SKM-1 treated with dmso at 0.1 percent for 144 hours (cell line): Measurements from ENCODE around the gene ANGEL1.

Experiments
- DNase-seq: peaks from one replicate; lab custom pipeline; 2025; ENCODE audit not compliant: unreplicated experiment; lab: John Stamatoyannopoulos, UW

Gene ANGEL1

GRCh38 chr14:76812422-76813383 lies at the start of gene ANGEL1:
ANGEL1 (minus strand) TSS chr14:76812882; CDS start chr14:76812827, 55 bp downstream.
- DNase-seq: peak; percentile 52

- DNase-seq: no peak
These were observed 49.0 kb upstream of the ANGEL1 start for GRCh38 chr14:76861574-76862255.

GRCh38 chr14:76856769-76857168 lies 44.1 kb upstream of the ANGEL1 start:
- DNase-seq: no peak

DNA sequence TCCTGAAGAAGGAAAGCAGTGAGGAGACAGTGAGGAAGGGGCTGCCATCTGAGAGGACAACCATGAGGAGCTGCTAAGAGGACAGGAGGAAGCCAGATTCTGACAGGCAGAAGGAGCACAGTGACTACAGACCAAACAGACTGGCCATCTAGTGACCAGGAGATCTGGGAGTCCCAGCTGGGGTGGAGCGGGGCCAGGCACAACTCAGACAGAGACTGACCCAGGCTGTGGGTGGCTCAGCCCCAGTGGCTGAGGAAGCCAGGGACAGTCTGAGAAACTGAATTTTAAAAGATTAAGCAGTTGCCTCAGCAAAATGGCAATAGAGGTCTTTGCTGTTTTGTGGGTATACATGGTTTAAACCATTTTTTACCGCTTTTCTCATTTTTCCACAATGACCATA lies 42.4 kb upstream of the ANGEL1 start:
- no peak for DNase-seq

DNA sequence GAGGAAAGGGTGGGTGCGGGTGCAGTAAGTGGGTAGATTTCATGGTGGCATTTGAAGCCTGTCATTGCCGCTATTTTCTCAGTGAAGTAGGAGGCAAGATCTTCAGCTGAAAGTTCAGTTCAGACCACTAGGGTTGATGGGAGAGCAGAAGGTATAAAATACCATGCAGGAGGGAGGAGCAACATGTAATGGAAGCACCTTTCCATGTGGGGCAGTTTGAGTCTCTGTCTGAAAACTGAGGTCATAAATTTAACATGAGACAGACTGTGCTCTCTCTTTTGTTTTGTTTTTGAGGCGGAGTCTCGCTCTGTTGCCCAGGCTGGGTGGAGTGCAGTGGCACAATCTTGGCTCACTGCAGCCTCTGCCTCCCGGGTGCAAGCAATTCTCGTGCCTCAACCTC lies 36.2 kb upstream of the ANGEL1 start:
- no peak for DNase-seq

DNA sequence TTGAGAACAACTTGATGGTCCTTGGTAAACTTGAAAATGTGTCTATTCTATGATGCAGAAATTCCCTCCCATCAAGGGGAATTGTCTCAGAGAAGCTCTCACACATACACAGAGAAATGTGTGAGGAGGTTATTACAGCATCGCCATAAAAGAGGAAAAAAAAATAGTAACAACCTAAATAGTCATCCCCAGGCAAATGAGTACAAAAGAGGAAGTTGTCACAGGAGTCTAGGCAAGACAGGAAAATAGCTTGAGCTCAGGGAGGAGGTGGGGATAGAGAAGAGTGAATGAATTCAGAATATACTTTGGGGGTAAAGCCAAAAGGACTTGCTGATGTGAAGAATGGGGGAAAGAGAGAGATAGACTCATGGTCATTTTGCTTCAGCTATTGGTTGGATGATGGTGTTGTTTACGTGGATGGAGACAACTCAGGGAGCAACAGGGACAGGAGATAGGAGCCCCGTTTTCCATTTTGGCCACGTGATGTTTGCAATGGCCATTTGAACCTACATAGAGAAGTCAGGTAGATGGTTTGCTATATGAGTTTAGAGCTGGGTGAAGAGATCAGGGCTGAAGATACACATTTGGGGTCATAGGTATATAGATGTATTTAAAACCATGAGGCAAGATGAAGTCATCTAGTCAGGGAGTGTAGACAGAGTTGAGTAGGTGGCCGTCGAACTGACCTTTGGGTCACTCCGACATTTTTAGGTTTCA lies 33.8 kb upstream of the ANGEL1 start:
- DNase-seq: peak; percentile 54

DNA sequence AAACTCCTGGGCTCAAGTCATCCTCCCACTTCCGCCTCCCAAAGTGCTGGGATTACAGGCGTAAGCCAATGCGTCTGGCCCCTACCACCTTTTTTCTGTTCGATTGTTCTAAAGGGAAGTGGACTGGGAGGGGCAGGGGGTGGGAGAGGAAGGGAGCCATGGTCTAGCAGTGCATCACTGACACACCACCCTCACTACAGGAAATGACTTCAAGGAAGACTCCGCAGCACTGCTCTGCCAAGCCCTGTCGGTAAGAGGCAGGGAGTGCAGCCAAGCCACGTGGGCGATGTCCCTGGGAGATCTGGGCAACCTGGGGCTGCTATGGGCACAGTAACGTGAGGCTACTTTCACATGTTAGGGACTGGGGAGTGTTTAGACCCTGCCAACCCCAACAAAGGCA lies 31.5 kb upstream of the ANGEL1 start:
- no peak for DNase-seq

- DNase-seq: no peak
These were observed 29.7 kb upstream of the ANGEL1 start for GRCh38 chr14:76842414-76842813.

DNA sequence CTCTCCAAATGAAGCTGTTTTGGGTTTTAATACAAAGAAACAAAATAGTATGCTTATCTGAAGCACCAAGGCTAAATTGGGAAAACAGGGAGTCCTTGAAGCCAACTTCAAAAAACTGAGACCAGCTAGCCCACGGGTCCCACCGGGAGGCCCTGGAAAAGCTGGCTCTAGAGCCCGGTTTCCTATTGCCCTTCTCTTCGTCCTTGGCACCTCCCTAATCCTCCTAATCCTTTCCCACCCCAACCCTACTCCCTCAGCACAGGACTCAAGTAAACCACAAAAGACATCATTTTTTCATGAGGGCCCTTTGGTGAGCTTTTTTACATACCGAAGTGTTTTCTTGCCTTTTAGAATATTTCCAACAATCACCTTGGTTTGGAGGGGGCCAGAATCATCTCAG lies 24.8 kb upstream of the ANGEL1 start:
- no peak for DNase-seq

GRCh38 chr14:76836029-76836630 lies 23.4 kb upstream of the ANGEL1 start:
- DNase-seq: no peak

DNA sequence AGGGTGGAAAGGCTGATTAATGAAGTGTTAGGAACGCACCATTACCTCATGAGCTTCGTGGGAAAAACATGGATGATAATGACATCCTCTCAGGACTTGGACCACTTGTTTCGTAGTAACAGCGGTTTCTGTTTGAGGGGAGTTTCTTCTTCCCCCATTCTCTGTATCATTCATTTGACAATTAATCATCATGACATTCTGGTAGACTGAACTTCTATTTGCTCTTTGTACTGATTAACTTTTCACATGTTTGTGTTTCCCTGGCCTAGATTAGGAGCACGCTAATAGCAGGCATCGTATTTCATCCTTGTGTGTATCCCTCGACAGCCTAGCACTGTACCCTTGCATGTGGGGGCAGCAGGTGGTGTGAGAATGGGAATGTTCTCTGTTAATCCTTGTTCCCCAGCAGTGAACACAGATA lies 21.6 kb upstream of the ANGEL1 start:
- DNase-seq: no peak

DNA sequence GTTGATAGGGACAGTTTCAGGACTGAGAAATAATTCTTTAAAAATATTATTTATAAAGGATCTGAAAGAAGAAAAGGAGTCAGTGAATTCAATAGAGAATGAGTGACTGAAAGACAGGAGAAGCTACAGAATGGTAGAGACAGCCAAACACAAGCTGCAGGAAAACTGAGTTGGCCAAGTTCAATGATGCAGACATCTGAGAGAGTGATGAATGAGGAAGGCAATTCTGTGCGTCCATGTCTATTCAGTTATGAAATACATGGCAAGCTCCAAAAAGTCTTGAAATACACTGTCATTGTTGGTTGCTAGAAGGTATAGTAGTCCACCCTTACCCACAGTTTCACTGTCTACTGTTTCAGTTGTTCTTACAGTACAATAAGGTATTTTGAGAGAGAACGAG lies 20.3 kb upstream of the ANGEL1 start:
- DNase-seq: no peak

DNA sequence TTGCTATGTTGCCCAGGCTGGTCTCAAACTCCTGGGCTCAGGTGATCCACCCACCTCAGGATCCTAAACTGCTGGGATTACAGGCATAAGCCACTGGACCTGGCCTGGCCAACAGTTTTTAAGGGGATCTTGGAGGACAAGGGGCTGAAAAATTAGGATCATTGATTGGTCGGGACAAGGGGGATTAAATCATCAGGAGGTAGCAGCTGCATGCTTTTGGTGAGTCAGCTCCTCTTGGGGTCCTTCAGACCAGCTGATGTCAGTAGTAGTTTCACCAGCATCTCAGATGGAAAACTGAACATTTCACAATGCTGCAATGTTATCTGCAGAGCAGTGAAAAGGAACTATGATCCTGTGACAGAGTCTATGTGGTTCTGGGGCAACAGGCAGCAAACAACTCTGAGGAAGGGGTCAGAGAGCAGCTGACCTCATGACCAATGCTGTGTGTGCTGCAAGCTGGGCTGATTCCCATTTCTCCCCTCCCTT lies 19.9 kb upstream of the ANGEL1 start:
- DNase-seq: peak; percentile 51

DNA sequence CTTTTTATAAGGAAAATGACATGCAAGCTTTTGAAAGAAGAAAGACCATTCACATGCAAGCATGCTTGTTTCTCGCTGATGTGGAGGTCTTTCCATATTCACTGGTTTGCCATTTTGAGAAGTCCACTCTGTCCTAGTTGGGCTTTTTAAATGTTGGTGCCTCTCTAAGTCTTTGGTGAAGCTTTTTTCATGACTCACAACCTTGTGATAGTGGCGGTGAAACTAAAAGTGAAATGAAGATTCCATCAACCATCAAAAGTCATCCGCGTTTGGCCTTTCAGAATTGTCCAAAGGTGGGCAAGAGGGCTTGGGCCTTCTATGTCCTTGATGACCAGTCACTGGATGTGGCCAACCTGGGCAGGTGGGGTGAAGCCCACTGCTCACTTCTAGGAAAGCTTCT lies 17.9 kb upstream of the ANGEL1 start:
- no peak for DNase-seq

DNA sequence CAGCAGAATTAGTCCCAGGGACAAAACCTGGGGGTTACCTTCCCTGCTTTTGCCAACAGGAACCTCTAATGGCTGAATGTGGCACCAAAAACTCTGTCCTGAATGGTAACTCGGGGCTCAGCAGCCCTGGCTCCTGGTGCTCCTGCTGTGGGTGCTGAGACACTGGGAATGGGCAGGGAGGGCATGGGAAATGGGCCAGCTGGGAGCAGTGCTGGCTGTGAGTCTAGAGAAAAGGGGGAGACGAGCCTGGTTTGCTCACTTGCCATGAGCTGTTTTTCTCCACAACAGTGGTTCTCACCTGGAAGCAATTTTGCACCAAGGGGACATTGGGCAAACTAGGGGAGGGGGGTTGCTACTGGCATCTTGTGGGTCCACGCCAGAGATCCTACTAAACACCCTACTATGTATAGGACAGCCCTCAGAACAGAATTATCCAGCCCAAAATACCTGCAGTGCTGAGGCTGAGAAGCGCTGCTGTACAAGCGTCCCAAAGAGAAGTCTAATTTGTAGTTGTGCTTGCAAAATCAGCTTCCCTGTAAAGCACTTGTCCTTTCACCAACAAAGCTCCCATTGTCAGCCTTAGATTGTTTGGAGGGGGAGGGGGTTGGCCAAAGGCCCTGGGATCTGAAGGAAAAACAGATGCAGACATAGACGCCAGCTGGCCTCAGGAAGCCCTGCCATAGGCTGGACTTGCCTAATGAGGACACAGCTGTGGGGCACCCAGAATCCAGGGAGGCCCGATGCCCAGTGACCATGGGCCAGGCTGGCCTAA lies 17.2 kb upstream of the ANGEL1 start:
- DNase-seq: no peak

GRCh38 chr14:76829013-76829365 lies 16.3 kb upstream of the ANGEL1 start:
- DNase-seq: no peak

- DNase-seq: no peak
These were observed 15.8 kb upstream of the ANGEL1 start for GRCh38 chr14:76828339-76829012.

GRCh38 chr14:76827696-76828296 lies 15.1 kb upstream of the ANGEL1 start:
- no peak for DNase-seq

GRCh38 chr14:76826122-76826521 lies 13.4 kb upstream of the ANGEL1 start, which contains the start of gene LRRC74A:
LRRC74A (plus strand) TSS chr14:76826408; CDS start chr14:76826698, 290 bp downstream.
- DNase-seq: no peak
